Neural cell (in vitro differentiated cells): ENCODE data around the gene ASIC3. TPM values are rescaled to one million over a fixed set of nuclear protein-coding genes. Genes with fewer than 3 reads are reported as not detected.
A peak's percentile ranks its signal among the peaks of the same experiment; 100 is the strongest.

Experiments
- H2AFZ ChIP-seq: fragments of 200-600, 300-800 bp; sonication (generic), shearing (Covaris generic); 2 replicates; pipeline ENCODE4 v1.6.0; 2014; ENCODE audit warnings: low read depth, mild to moderate bottlenecking, antibody characterized with exemption, low read length, moderate library complexity
- H3F3A ChIP-seq: fragments of 200-600 bp; shearing (Covaris generic); 2 replicates; pipeline ENCODE4 v1.6.1; 2016; ENCODE audit warnings: mild to moderate bottlenecking, moderate library complexity, mixed read lengths, antibody characterized with exemption, low read length; ENCODE audit not compliant: insufficient read depth, poor library complexity, severe bottlenecking
- H3K27ac ChIP-seq: fragments of 200-600, 300-800 bp; sonication (generic), shearing (Covaris generic); 2 replicates; pipeline ENCODE4 v1.5.1; 2014; ENCODE audit warnings: mild to moderate bottlenecking, low read length, moderate library complexity
- H3K27me3 ChIP-seq: fragments of 300-800, 200-600 bp; sonication (generic), shearing (Covaris generic); 2 replicates; pipeline ENCODE4 v1.6.0; 2014; ENCODE audit warnings: mild to moderate bottlenecking, low read depth, low read length, moderate library complexity; ENCODE audit not compliant: insufficient read depth
- H3K36me3 ChIP-seq: fragments of 300-800, 200-600 bp; sonication (generic), shearing (Covaris generic); 2 replicates; pipeline ENCODE4 v1.5.1; 2014; ENCODE audit warnings: mild to moderate bottlenecking, antibody characterized with exemption, low read length, moderate library complexity; ENCODE audit not compliant: insufficient read depth
- H3K4me2 ChIP-seq: fragments of 300-800, 200-600 bp; sonication (generic), shearing (Covaris generic); 2 replicates; pipeline ENCODE4 v1.6.0; 2014; ENCODE audit warnings: mild to moderate bottlenecking, low read length
- H3K4me3 ChIP-seq: fragments of 300-800, 200-600 bp; sonication (generic), shearing (Covaris generic); 2 replicates; pipeline ENCODE4 v1.5.1; 2014; ENCODE audit warnings: mild to moderate bottlenecking, low read length, moderate library complexity
- H3K79me2 ChIP-seq: fragments of 200-600 bp; shearing (Covaris generic); replicated peaks from 2 replicates; pipeline ENCODE4 v1.6.0; 2014; ENCODE audit warnings: mild to moderate bottlenecking, low read length, moderate library complexity; ENCODE audit not compliant: insufficient read depth
- H3K9ac ChIP-seq: fragments of 300-800, 200-600 bp; sonication (generic), shearing (Covaris generic); 2 replicates; pipeline ENCODE4 v1.6.1; 2016; ENCODE audit warnings: mild to moderate bottlenecking, low read length, mixed read lengths
- H3K9me2 ChIP-seq: fragments of 200-600 bp; shearing (Covaris generic); 2 replicates; pipeline ENCODE4 v1.6.1; 2016; ENCODE audit warnings: mild to moderate bottlenecking, low read length, mixed read lengths; ENCODE audit not compliant: insufficient read depth
- H3K9me3 ChIP-seq: fragments of 200-600, 300-800 bp; sonication (generic), shearing (Covaris generic); 2 replicates; pipeline ENCODE4 v1.6.1; 2016; ENCODE audit warnings: mild to moderate bottlenecking, mixed run types, low read length, moderate library complexity, mixed read lengths
- H4K20me1 ChIP-seq: fragments of 200-600 bp; shearing (Covaris generic); 2 replicates; pipeline ENCODE4 v1.6.1; 2016; ENCODE audit warnings: mild to moderate bottlenecking, mixed run types; ENCODE audit not compliant: insufficient read depth
- EP300 ChIP-seq: fragments of 450-650 bp; conservative IDR thresholded peaks from 2 replicates; pipeline ENCODE4 v1.6.1; 2014; ENCODE audit warnings: antibody characterized with exemption, mild to moderate bottlenecking, moderate library complexity; ENCODE audit not compliant: poor library complexity, severe bottlenecking
- EZH2 ChIP-seq: fragments of 200-600, 300-800 bp; shearing (Covaris generic), sonication (generic); IDR thresholded peaks from 2 replicates; pipeline ENCODE4 v1.6.1; 2014; ENCODE audit warnings: antibody characterized with exemption, low read length, borderline replicate concordance, mild to moderate bottlenecking; ENCODE audit not compliant: insufficient read depth, poor library complexity, severe bottlenecking
- MXI1 ChIP-seq: fragments of 450-650 bp; conservative IDR thresholded peaks from 2 replicates; pipeline ENCODE4 v1.6.1; 2014; ENCODE audit warnings: antibody characterized with exemption, mild to moderate bottlenecking; ENCODE audit not compliant: poor library complexity, severe bottlenecking
- POLR2AphosphoS5 ChIP-seq: IDR thresholded peaks from 2 replicates; pipeline ENCODE4 v1.6.1; 2012
- RAD21 ChIP-seq: fragments of 450-650 bp; conservative IDR thresholded peaks from 2 replicates; pipeline ENCODE4 v1.6.1; 2014; ENCODE audit warnings: antibody characterized with exemption, mild to moderate bottlenecking, moderate library complexity
- SMC3 ChIP-seq: fragments of 450-650 bp; conservative IDR thresholded peaks from 2 replicates; pipeline ENCODE4 v1.6.1; 2014; ENCODE audit warnings: antibody characterized with exemption, mild to moderate bottlenecking, moderate library complexity; ENCODE audit not compliant: poor library complexity
- TAF1 ChIP-seq: IDR thresholded peaks from 2 replicates; pipeline ENCODE4 v1.6.1; 2012; ENCODE audit warnings: low read depth
- polyA plus RNA-seq: library from polyadenylated mRNA; depleted of rRNA; stranded (reverse); fragments of >200 nt; gene quantifications from 2 replicates; pipeline ENCODE4 v1.2.3, GENCODE V29; 2014
- TF ChIP-seq, protein P1 (sequence below): fragments of 450-650 bp; IDR thresholded peaks from 2 replicates; pipeline ENCODE4 v1.5.1; 2014; ENCODE audit warnings: antibody characterized with exemption, mild to moderate bottlenecking, moderate library complexity; ENCODE audit not compliant: poor library complexity, severe bottlenecking
- TF ChIP-seq, protein P2 (sequence below): IDR thresholded peaks from 2 replicates; pipeline ENCODE4 v1.6.1; 2012; ENCODE audit warnings: borderline replicate concordance

The ASIC3 gene
- polyA plus RNA-seq, 1 donor from 2014 or later = 3.3 TPM

DNA sequence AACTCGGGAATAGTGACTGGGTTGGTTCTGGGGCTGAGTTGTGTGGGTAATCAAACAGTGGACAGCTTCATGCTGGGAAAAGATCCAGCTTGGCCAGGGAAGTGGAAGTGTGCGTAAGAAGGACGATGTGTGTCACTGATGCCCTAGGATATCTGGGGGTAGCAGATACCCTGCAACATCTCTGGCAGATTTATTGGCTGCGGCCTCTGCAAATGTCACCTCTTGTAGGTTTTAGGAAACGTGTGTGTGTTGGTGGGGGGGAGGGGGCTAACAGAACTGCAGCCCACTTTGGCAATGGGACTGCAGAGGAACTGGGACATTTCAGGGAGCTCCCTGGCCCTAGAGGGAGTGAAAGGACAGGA lies 37.0 kb downstream of the ASIC3 start:
- H3F3A ChIP-seq = peaks cover 3% of the 10 kb centered on the region
- H3K36me3 ChIP-seq = no peaks in the 10 kb centered on the region
- H3K9ac ChIP-seq = peak overlapping the region; percentile 76
- H3K79me2 ChIP-seq = peaks cover 27% of the 10 kb centered on the region
- peaks cover 27% of the 10 kb centered on the region for H4K20me1 ChIP-seq
- H3K27me3 ChIP-seq = no peaks in the 10 kb centered on the region
- H3K9me3 ChIP-seq = no peaks in the 10 kb centered on the region
- H2AFZ ChIP-seq = no peak overlapping the region
- TF ChIP-seq MXI1 (no peak), POLR2AphosphoS5 (no peak), EP300 (no peak), RAD21 (no peak), SMC3 (no peak), TAF1 (no peak)
- TF ChIP-seq, protein P1, sequence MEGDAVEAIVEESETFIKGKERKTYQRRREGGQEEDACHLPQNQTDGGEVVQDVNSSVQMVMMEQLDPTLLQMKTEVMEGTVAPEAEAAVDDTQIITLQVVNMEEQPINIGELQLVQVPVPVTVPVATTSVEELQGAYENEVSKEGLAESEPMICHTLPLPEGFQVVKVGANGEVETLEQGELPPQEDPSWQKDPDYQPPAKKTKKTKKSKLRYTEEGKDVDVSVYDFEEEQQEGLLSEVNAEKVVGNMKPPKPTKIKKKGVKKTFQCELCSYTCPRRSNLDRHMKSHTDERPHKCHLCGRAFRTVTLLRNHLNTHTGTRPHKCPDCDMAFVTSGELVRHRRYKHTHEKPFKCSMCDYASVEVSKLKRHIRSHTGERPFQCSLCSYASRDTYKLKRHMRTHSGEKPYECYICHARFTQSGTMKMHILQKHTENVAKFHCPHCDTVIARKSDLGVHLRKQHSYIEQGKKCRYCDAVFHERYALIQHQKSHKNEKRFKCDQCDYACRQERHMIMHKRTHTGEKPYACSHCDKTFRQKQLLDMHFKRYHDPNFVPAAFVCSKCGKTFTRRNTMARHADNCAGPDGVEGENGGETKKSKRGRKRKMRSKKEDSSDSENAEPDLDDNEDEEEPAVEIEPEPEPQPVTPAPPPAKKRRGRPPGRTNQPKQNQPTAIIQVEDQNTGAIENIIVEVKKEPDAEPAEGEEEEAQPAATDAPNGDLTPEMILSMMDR = no peak
- H3K4me2 ChIP-seq = peak overlapping the region; percentile 54
- peak overlapping the region; percentile 67 for H3K4me3 ChIP-seq
- peak overlapping the region; percentile 12 for H3K27ac ChIP-seq
- H3K9me2 ChIP-seq = no peaks in the 10 kb centered on the region

DNA sequence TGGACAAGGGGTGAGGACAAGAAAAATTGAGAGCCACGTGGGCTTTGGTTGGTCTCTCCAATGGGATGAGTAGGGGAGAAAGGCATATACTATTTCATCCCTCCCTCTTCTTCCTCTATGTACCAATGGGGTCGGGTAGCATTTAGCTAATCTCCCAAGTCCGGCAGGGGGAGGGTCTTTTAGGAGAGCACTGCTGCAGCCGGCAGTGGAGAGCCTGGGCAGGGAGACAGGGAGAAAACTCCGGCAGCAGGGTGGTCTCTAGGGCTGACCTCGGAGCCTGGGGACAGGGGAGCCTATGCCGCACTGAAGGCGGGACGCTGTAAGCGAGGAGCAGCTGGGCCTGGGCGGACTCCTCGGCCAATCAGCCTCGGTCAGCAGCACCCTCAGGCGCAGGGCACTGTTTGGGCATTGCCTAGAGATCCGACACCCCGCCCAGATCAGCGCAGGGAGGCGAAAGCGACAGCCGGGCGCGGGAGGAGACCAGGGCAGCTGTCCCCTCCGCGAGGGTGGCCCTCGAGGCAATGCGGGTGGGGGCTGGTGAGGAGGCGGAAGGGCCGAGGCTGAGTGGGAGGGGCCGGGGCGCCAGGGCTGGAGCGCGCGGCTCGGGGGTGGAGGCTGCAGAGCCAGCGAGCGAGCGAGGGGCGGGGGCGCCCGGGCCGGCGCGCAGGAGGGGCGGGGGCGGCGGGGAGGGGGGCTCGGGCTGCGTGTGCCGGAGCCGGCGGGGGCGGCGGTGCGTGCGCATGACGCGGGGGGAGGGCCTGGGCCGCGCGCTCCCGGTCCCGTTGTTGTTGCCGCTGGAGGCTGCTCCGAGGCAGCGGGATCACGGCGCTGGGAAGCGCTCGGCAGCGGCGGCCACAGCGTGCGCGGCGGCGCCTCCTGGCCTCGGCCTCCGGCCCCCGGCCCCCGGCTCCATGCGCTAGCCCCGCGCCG lies 37.6 kb downstream of the ASIC3 start, which contains the start of gene AGAP3:
Gene AGAP3, plus strand, starts transcription at position 785 of the 930 bp plus-strand sequence. CDS start 267 bp downstream, outside the sequence.
- Histone ChIP-seq H3K9ac (peak within 1 kb of the TSS; percentile 94), H3K27me3 (no peaks in the 10 kb centered on the region)

DNA sequence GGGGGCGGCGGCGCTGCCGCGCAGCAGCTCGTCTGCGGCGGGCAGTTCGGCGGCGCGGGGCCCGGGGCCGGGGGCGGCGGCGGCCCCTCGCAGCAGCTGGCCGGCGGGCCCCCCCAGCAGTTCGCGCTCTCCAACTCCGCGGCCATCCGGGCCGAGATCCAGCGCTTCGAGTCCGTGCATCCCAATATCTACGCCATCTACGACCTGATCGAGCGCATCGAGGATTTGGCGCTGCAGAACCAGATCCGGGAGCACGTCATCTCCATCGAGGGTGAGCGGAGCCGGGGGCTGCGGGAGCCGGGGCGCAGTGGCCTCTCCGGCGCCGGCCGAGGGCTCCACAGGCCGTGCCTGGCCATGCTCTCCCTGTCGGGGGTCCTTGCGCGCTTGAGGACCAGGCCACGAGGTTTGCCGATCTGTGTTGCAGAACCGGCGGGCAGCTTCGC lies 38.5 kb downstream of the ASIC3 start:
- no peaks in the 10 kb centered on the region for H3K27me3 ChIP-seq
- peak overlapping the region; percentile 21 for H2AFZ ChIP-seq
- peak overlapping the region; percentile 94 for H3K9ac ChIP-seq
- peak overlapping the region; percentile 55 for H3K4me2 ChIP-seq
- H3K27ac ChIP-seq = peak overlapping the region; percentile 62
- peaks cover 3% of the 10 kb centered on the region for H3F3A ChIP-seq
- H4K20me1 ChIP-seq = peaks cover 38% of the 10 kb centered on the region
- TF ChIP-seq POLR2AphosphoS5 = peak; percentile 35
- no peak for TF ChIP-seq EZH2
- no peak for TF ChIP-seq SMC3
- TF ChIP-seq EP300 = no peak
- no peak for TF ChIP-seq TAF1
- TF ChIP-seq, protein P1 = no peak
- TF ChIP-seq RAD21 = no peak
- TF ChIP-seq, protein P2, sequence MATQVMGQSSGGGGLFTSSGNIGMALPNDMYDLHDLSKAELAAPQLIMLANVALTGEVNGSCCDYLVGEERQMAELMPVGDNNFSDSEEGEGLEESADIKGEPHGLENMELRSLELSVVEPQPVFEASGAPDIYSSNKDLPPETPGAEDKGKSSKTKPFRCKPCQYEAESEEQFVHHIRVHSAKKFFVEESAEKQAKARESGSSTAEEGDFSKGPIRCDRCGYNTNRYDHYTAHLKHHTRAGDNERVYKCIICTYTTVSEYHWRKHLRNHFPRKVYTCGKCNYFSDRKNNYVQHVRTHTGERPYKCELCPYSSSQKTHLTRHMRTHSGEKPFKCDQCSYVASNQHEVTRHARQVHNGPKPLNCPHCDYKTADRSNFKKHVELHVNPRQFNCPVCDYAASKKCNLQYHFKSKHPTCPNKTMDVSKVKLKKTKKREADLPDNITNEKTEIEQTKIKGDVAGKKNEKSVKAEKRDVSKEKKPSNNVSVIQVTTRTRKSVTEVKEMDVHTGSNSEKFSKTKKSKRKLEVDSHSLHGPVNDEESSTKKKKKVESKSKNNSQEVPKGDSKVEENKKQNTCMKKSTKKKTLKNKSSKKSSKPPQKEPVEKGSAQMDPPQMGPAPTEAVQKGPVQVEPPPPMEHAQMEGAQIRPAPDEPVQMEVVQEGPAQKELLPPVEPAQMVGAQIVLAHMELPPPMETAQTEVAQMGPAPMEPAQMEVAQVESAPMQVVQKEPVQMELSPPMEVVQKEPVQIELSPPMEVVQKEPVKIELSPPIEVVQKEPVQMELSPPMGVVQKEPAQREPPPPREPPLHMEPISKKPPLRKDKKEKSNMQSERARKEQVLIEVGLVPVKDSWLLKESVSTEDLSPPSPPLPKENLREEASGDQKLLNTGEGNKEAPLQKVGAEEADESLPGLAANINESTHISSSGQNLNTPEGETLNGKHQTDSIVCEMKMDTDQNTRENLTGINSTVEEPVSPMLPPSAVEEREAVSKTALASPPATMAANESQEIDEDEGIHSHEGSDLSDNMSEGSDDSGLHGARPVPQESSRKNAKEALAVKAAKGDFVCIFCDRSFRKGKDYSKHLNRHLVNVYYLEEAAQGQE = no peak
- TF ChIP-seq MXI1 = peak; percentile 87
- H3K4me3 ChIP-seq = peak overlapping the region; percentile 91
- no peaks in the 10 kb centered on the region for H3K36me3 ChIP-seq
- no peaks in the 10 kb centered on the region for H3K9me3 ChIP-seq
- H3K79me2 ChIP-seq = peaks cover 40% of the 10 kb centered on the region
- no peaks in the 10 kb centered on the region for H3K9me2 ChIP-seq

More for the DNA sequence above, 37.6 kb downstream of the ASIC3 start, which contains the start of gene AGAP3:
- H3K9me3 ChIP-seq = no peaks in the 10 kb centered on the region
- no peaks in the 10 kb centered on the region for H3K9me2 ChIP-seq
- H3K4me2 ChIP-seq = peak within 1 kb of the TSS; percentile 55
- peak within 1 kb of the TSS; percentile 62 for H3K27ac ChIP-seq
- no peaks in the 10 kb centered on the region for H3K36me3 ChIP-seq
- peak; percentile 93 for TF ChIP-seq POLR2AphosphoS5
- no peak for TF ChIP-seq EZH2
- peak; percentile 33 for TF ChIP-seq EP300
- H2AFZ ChIP-seq = peak within 1 kb of the TSS; percentile 21
- H3K4me3 ChIP-seq = peak within 1 kb of the TSS; percentile 91
- peaks cover 30% of the 10 kb centered on the region for H4K20me1 ChIP-seq
- H3F3A ChIP-seq = peaks cover 3% of the 10 kb centered on the region
- H3K79me2 ChIP-seq = peaks cover 32% of the 10 kb centered on the region
